ENCODE measurements around the gene RELN. TPM values are rescaled to one million over a fixed set of nuclear protein-coding genes. Genes with fewer than 3 reads are reported as not detected.

RELN gene
- total RNA-seq, 1 experiment from 2014 or later = 0.02 TPM

GRCh38 chr7:103695521-103695920 lies 293.9 kb downstream of the RELN start:
- Histone ChIP-seq H3K4me2 (ENCODE audit: insufficient read depth, insufficient read length, low read length) (no peak overlapping the region), H2BK15ac (ENCODE audit: low read depth, low read length) (no peak overlapping the region), H3K18ac (ENCODE audit: insufficient read length, low read depth, low read length) (no peak overlapping the region), H3T11ph (ENCODE audit: low read length) (no peak overlapping the region), H2AFZ (ENCODE audit: low read length) (no peak overlapping the region), H3K79me1 (ENCODE audit: insufficient read depth, low read depth, low read length, poor library complexity, severe bottlenecking) (no peaks in the 10 kb centered on the region), H3K23ac (ENCODE audit: insufficient read length, low read depth, low read length) (no peak overlapping the region), H3K9ac (ENCODE audit: extremely low read depth, insufficient read length, low read length) (no peak overlapping the region), H3K4ac (ENCODE audit: low read depth, low read length) (no peak overlapping the region), H2BK12ac (ENCODE audit: insufficient read length, low read depth, low read length) (no peak overlapping the region), H4K91ac (ENCODE audit: insufficient read length, low read depth, low read length) (no peak overlapping the region), H3K9me3 (ENCODE audit: control insufficient read depth, low read depth, low read length) (no peaks in the 10 kb centered on the region), H2BK120ac (ENCODE audit: low read depth, low read length, poor library complexity, severe bottlenecking) (no peak overlapping the region), H4K8ac (replicated peaks; ENCODE audit: insufficient read length, low read depth, low read length) (no peak overlapping the region), H3K27ac (ENCODE audit: insufficient read length, low read depth, low read length) (no peak overlapping the region), H2AK5ac (ENCODE audit: insufficient read length, low read length) (no peak overlapping the region), H4K20me1 (ENCODE audit: control insufficient read depth, insufficient read depth, insufficient read length) (no peaks in the 10 kb centered on the region), H3K14ac (ENCODE audit: insufficient read depth, low read length) (no peak overlapping the region), H3K56ac (ENCODE audit: insufficient read length, low read depth, low read length) (no peak overlapping the region), H3K27me3 (ENCODE audit: insufficient read depth, low read length) (no peaks in the 10 kb centered on the region), H4K5ac (ENCODE audit: insufficient read length, low read depth, low read length) (no peak overlapping the region), H2BK20ac (ENCODE audit: low read depth, low read length, poor library complexity, severe bottlenecking) (no peak overlapping the region), H2BK5ac (ENCODE audit: insufficient read length, low read length) (no peak overlapping the region), H3K4me1 (ENCODE audit: insufficient read depth, low read length) (no peaks in the 10 kb centered on the region; the same call in 1 of the 2 replicates), H3K23me2 (ENCODE audit: insufficient read length, low read depth, low read length, poor library complexity, severe bottlenecking) (no peaks in the 10 kb centered on the region), H3K79me2 (ENCODE audit: insufficient read depth, low read length) (no peaks in the 10 kb centered on the region)
- no peak overlapping the region for H3K27ac Mint-ChIP-seq
- peaks cover 2% of the 10 kb centered on the region; the same call in 1 of the 2 replicates for H3K27me3 Mint-ChIP-seq (ENCODE audit: low read depth)
- H3K4me1 Mint-ChIP-seq = 0 out of 4 replicates have a peak, but pooled peaks cover 0 to 3% of the 10 kb centered on the region in 2 experiments
- no peaks in the 10 kb centered on the region for H3K36me3 Mint-ChIP-seq (ENCODE audit: insufficient read depth in 1 of 3, low read depth in 3 of 3)
- no peak for DNase-seq
- H3K4me3 Mint-ChIP-seq = no peak overlapping the region
- no peak for TF ChIP-seq CTCF (conservative IDR thresholded peaks at IDR 0.05)
- no peaks in the 10 kb centered on the region for H3K9me3 Mint-ChIP-seq
- WGBS (ENCODE audit: extremely low coverage, insufficient read length, low lambda C conversion rate) = no CpG with 5 or more reads among the region's 4 CpGs

All from H9 (cell line).